Measurements from ENCODE around the gene HINT3. TPM values are rescaled to one million over a fixed set of nuclear protein-coding genes. Genes with fewer than 3 reads are reported as not detected.

Gene HINT3
- total and polyA plus RNA-seq, 2 of the 13 experiments (the other 11 are each of a cell fraction or from before 2014, with no cell fraction given), result 3.1 to 22.8 TPM

- H4K20me1 ChIP-seq (ENCODE audit: insufficient read depth, low read length), result peaks cover 8% of the 10 kb centered on the region
- CTCF ChIA-PET (ENCODE audit: low intra/inter-chr PET ratio, low total read pairs), result no interaction called here
- peaks cover 56% of the 10 kb centered on the region for H3K79me2 ChIP-seq (ENCODE audit: insufficient read depth, low read length)
- H3K4me1 ChIP-seq (ENCODE audit: insufficient read depth, low read length), result peaks cover 62% of the 10 kb centered on the region
- H2AFZ ChIP-seq (ENCODE audit: low read length), result peak within 1 kb of the TSS; percentile 82
- ATAC-seq (peak; percentile 98), DNase-seq (ENCODE audit: low spot score) (peak; percentile 97), FAIRE-seq (peak; percentile 92)
- H3K36me3 ChIP-seq (replicated peaks in 1 of 2; ENCODE audit: control insufficient read depth in 1 of 2, insufficient read depth in 2 of 2, low read length in 2 of 2), result no peaks in the 10 kb centered on the region
- H3K27ac ChIP-seq (ENCODE audit: extremely low read length, insufficient read depth, low read length), result peak within 1 kb of the TSS; percentile 87
- WGBS (ENCODE audit: low lambda C conversion rate), result 0% methylated on average over 38 of the region's 52 CpGs
- peak within 1 kb of the TSS; percentile 80 to 95 (median 84) for H3K4me3 ChIP-seq (replicated peaks in 1 of 3; ENCODE audit: insufficient read depth in 1 of 3, low read depth in 2 of 3, low read length in 3 of 3)
- H3K4me2 ChIP-seq (ENCODE audit: low read depth, low read length), result peak within 1 kb of the TSS; percentile 90
- intact Hi-C loops (cut with micrococcal nuclease; ENCODE audit: unreplicated experiment) (loop anchor here (1.0 kb wide), 1 partner anchor 196 kb away; the partner anchor contains the start of gene NCOA7), in situ Hi-C loops (cut with HindIII; ENCODE audit: extremely low pct_ligation_motif_present, low pct_unique_long_range_greater_than_20kb) (no loop called here)
- no peaks in the 10 kb centered on the region for H3K9me3 ChIP-seq (ENCODE audit: low read length)
- POLR2A ChIA-PET, result interaction anchor here (0.7 to 5.4 kb wide), 31 partner anchors 9 to 685 kb away, joined by 3 to 71 read pairs (median 5); partner anchors contain the start of genes HDDC2, HINT3 and NCOA7
- no peaks in the 10 kb centered on the region; a peak in 1 of 5 replicates for H3K27me3 ChIP-seq (ENCODE audit: control insufficient read depth in 1 of 2, insufficient read depth in 2 of 2, low read length in 2 of 2)
- H3K9ac ChIP-seq (ENCODE audit: insufficient read depth, low read depth, low read length), result peak within 1 kb of the TSS; percentile 91
- BruUV-seq (replicated peaks), result no TSS peak
- TF ChIP-seq ZNF367 (CRISPR knock-in tag; IDR thresholded peaks at IDR 0.05; ENCODE audit: borderline replicate concordance) (no peak), ARID4A (CRISPR knock-in tag; IDR thresholded peaks at IDR 0.05; ENCODE audit: borderline replicate concordance) (peak; percentile 93; the same call in 1 of the 2 replicates), THAP9 (CRISPR knock-in tag; IDR thresholded peaks at IDR 0.05; ENCODE audit: borderline replicate concordance) (peak; percentile 97), ZFY (CRISPR knock-in tag; IDR thresholded peaks at IDR 0.05) (peak; percentile 70; the same call in 1 of the 2 replicates), ZNF572 (CRISPR knock-in tag; IDR thresholded peaks at IDR 0.05) (peak; percentile 93; the same call in 1 of the 2 replicates), BRCA1 (CRISPR knock-in tag; IDR thresholded peaks at IDR 0.05) (no peak; the same call in 1 of the 2 replicates), ZNF30 (CRISPR knock-in tag; IDR thresholded peaks at IDR 0.05) (0 out of 2 replicates have a peak, but pooled peaks have one; percentile 50), ZNF17 (CRISPR knock-in tag; IDR thresholded peaks at IDR 0.05) (no peak), SALL1 (CRISPR knock-in tag; IDR thresholded peaks at IDR 0.05) (peak; percentile 94), SOX5 (CRISPR knock-in tag; IDR thresholded peaks at IDR 0.05; ENCODE audit: borderline replicate concordance) (peak; percentile 39; the same call in 1 of the 2 replicates), ERF (CRISPR knock-in tag; IDR thresholded peaks at IDR 0.05) (peak; percentile 91), ZNF850 (CRISPR knock-in tag; conservative IDR thresholded peaks at IDR 0.05) (0 out of 2 replicates have a peak, but pooled peaks have one; percentile 20), ZNF597 (CRISPR knock-in tag; IDR thresholded peaks at IDR 0.05) (no peak), CBX5 (CRISPR knock-in tag; IDR thresholded peaks at IDR 0.05; ENCODE audit: borderline replicate concordance) (peak; percentile 88; the same call in 1 of the 2 replicates)
Observed at GRCh38 chr6:125986301-125987025, 29.9 kb downstream of the HINT3 start, which contains the start of gene TRMT11. TSS of gene TRMT11 (plus strand) at chr6:125986540. CDS start at chr6:125986551, 11 bp downstream.
